ENCODE data around the gene EIF4G3.
A peak's percentile ranks its signal among the peaks of the same experiment; 100 is the strongest.

The EIF4G3 gene

GRCh38 chr1:20787840-20788795 lies 388.6 kb downstream of the EIF4G3 start:
- Histone ChIP-seq H3K36me3 (ENCODE audit: low read depth) (peaks cover 22% of the 10 kb centered on the region), H3K27ac (ENCODE audit: poor library complexity, severe bottlenecking) (peak overlapping the region; percentile 86), H3K4me1 (ENCODE audit: insufficient read depth, poor library complexity, severe bottlenecking) (peaks cover 7% of the 10 kb centered on the region), H3K9me3 (ENCODE audit: severe bottlenecking) (no peaks in the 10 kb centered on the region), H3K4me3 (ENCODE audit: severe bottlenecking) (peak overlapping the region; percentile 93), H3K27me3 (ENCODE audit: insufficient read depth, poor library complexity, severe bottlenecking) (no peaks in the 10 kb centered on the region)
- TF ChIP-seq CTCF (IDR thresholded peaks at IDR 0.05; ENCODE audit: poor library complexity, severe bottlenecking) = no peak
- ATAC-seq (ENCODE audit: low read depth) = peak; percentile 15; the same call in 1 of the 3 replicates
- no peak for DNase-seq (ENCODE audit: low spot score)

DNA sequence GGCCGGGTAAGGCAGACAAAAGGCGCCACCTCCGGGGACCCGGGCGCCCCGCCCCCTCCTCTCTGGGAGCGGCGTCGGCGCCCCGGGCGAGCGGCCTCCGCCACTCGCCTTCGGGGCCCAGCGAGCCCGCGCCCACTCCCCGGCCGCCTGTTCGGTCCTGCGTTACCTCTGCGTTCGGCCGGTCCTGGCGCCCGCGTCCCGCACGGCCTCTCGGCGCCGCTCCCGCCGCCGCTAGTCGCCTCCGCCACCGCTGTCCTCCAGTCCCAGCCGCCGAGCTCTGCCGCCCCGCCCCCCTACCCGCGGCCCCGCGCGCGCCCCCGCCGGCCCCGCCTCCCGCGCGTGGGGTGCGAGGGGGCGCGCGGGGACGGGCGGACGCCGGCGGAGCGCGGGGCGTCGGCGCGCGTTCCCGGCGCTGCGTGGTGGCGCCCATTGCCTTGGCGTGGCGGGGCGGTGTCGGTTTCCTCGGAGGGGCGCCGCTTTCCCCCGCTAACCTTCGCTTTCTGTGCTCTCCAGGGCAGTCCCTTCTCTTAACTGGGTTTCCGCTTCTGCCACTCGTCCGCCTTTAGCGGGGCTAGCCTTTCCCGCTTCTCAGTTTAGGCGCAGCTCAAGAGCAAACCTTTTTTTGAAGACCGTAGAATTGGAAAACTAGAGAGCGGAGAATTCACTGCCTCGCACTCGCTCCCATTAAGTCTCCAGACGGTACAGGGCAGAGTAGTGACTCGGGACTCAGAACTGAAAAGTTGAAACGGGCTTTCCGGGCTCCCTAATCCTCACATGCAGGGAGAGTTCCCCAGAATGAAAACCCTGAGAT lies 389.5 kb downstream of the EIF4G3 start, which contains the start of gene HP1BP3:
HP1BP3 (minus strand) TSS at position 279 of the 811 bp plus-strand sequence. CDS start 6,867 bp downstream, outside the sequence.
- no peak for TF ChIP-seq CTCF (IDR thresholded peaks at IDR 0.05; ENCODE audit: poor library complexity, severe bottlenecking)
- no peaks in the 10 kb centered on the region for H3K9me3 ChIP-seq (ENCODE audit: severe bottlenecking)
- peak within 1 kb of the TSS; percentile 93 for H3K4me3 ChIP-seq (ENCODE audit: severe bottlenecking)
- ATAC-seq (ENCODE audit: low read depth) = peak; percentile 31
- peaks cover 7% of the 10 kb centered on the region for H3K4me1 ChIP-seq (ENCODE audit: insufficient read depth, poor library complexity, severe bottlenecking)
- peaks cover 24% of the 10 kb centered on the region for H3K36me3 ChIP-seq (ENCODE audit: low read depth)
- peak within 1 kb of the TSS; percentile 86 for H3K27ac ChIP-seq (ENCODE audit: poor library complexity, severe bottlenecking)
- no peaks in the 10 kb centered on the region for H3K27me3 ChIP-seq (ENCODE audit: insufficient read depth, poor library complexity, severe bottlenecking)
- DNase-seq (ENCODE audit: low spot score) = peak; percentile 70

- peak; percentile 94 for DNase-seq (ENCODE audit: low spot score)
- peaks cover 11% of the 10 kb centered on the region for H3K4me1 ChIP-seq (ENCODE audit: insufficient read depth, poor library complexity, severe bottlenecking)
- no peaks in the 10 kb centered on the region for H3K27me3 ChIP-seq (ENCODE audit: insufficient read depth, poor library complexity, severe bottlenecking)
- H3K27ac ChIP-seq (ENCODE audit: poor library complexity, severe bottlenecking) = peak overlapping the region; percentile 86
- H3K36me3 ChIP-seq (ENCODE audit: low read depth) = peaks cover 31% of the 10 kb centered on the region
- TF ChIP-seq CTCF (IDR thresholded peaks at IDR 0.05; ENCODE audit: poor library complexity, severe bottlenecking) = no peak
- peak overlapping the region; percentile 93 for H3K4me3 ChIP-seq (ENCODE audit: severe bottlenecking)
- no peaks in the 10 kb centered on the region for H3K9me3 ChIP-seq (ENCODE audit: severe bottlenecking)
- ATAC-seq (ENCODE audit: low read depth) = peak; percentile 74
Measured at GRCh38 chr1:20786253-20787028, 390.3 kb downstream of the EIF4G3 start.

DNA sequence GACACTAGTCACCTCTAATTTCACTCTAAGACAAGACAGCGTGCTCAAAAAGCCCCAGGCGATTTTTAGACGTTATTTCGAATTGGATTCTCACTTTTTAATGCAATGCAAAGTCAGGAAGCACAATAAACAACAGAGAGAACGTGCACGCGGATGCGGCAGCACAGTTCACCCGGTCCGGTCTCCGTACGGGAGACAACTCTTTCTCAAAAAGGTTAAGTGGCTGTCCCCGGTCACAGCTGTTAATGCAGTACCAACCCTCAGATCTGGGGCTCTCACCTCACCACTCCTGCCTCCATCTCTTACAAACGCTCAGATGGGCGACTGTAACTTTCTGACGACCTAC lies 390.8 kb downstream of the EIF4G3 start:
- H3K4me1 ChIP-seq (ENCODE audit: insufficient read depth, poor library complexity, severe bottlenecking) = peaks cover 11% of the 10 kb centered on the region
- no peak for TF ChIP-seq CTCF (IDR thresholded peaks at IDR 0.05; ENCODE audit: poor library complexity, severe bottlenecking)
- H3K4me3 ChIP-seq (ENCODE audit: severe bottlenecking) = peak overlapping the region; percentile 93
- no peak; the same call in 2 of the 3 replicates for ATAC-seq (ENCODE audit: low read depth)
- no peaks in the 10 kb centered on the region for H3K27me3 ChIP-seq (ENCODE audit: insufficient read depth, poor library complexity, severe bottlenecking)
- peaks cover 37% of the 10 kb centered on the region for H3K36me3 ChIP-seq (ENCODE audit: low read depth)
- H3K27ac ChIP-seq (ENCODE audit: poor library complexity, severe bottlenecking) = peak overlapping the region; percentile 86
- no peaks in the 10 kb centered on the region for H3K9me3 ChIP-seq (ENCODE audit: severe bottlenecking)
- no peak for DNase-seq (ENCODE audit: low spot score)

Data from RWPE2 (cell line).